Measurements from ENCODE around the gene CDH5.

The CDH5 gene

DNA sequence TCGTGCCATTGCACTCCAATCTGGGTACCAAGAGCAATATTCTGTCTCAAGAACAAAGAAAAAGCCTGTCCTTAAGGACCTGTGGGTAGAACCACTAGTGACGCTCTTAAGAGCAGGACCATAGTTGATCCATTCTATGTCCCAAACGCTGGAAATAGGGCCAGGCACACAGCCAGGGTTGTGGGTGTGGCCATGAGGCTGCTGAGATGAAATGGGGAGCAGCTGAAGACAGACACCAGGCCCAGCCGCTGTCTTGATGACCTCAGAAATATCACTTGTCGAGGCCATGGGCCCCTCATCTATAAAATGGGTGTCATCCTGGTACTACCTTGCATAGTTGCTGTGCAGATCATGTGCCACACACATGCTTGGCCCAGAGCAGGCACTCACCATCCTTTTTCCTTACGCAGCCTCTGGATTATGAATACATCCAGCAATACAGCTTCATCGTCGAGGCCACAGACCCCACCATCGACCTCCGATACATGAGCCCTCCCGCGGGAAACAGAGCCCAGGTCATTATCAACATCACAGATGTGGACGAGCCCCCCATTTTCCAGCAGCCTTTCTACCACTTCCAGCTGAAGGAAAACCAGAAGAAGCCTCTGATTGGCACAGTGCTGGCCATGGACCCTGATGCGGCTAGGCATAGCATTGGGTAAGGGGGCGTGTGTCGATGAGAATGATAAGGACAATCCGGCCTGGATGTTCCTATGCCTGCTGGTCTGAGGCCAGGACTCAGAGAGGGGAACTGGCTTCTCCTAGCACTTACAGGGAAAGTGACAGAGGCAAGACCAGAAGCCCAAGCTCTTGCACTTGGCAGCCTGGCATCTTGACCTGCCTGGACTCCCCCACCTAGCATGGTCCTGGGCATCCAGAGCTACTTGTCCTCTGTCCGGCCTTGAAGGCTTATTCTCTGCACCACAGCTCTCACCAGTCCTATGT is 25.5 kb downstream of the CDH5 start:
- no peak for DNase-seq (ENCODE audit: low read depth)

DNA sequence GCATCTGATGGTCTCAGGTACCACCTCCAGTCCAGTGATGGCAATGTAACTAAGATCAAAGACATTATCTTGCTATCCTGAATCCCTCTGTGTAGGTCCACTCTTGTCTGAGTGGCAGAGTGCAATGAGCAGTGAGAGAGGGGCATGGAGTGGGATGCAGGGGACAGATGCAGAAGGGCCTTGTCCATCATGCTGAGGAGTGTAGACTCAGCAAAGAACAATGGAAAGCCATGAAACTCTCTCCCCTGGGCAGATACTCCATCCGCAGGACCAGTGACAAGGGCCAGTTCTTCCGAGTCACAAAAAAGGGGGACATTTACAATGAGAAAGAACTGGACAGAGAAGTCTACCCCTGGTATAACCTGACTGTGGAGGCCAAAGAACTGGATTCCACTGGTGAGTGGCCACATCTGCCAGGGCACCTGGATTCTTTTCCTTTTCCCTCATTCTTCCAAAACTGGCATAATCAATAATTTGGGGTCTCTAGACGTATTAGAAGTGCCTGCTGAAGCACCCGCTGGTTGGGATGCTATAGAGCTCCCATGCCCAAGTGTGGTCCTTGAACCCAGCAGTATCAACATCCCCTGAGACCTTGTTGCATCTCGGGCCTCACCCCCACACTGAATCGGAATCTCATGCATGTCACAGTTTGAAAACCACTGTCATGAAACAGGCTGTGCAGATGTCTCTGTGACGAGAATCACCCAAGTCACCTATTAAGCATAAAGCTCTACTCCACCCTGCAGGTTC is 29.5 kb downstream of the CDH5 start:
- DNase-seq (ENCODE audit: low read depth): no peak

- no peak for DNase-seq (ENCODE audit: low read depth)
Observed at GRCh38 chr16:66397736-66398433, 31.4 kb downstream of the CDH5 start.

DNA sequence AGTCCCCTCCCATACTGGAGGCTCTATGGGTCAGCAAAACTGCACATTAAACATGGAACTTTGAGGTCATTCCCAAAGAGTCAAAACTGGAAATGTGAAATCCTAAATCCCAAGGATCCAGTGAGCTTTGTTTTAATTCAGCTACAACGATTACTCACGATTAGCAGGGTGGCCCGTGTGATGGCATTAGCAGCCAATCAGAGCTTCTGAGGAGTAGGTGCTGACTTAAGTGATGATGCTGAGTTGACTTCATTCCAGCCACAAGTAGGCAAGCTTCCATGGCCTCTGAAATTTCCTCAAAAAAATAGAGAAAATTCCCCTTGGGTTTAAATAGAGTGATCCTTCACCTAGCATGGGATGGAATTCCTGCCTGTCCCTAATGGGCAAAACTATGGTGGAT is 32.5 kb downstream of the CDH5 start:
- DNase-seq (ENCODE audit: low read depth): no peak

- no peak for DNase-seq (ENCODE audit: low read depth)
Observed at GRCh38 chr16:66399930-66400329, 33.4 kb downstream of the CDH5 start.

GRCh38 chr16:66400503-66401380 is 34.3 kb downstream of the CDH5 start:
- no peak for DNase-seq (ENCODE audit: low read depth)

GRCh38 chr16:66401610-66402009 is 35.1 kb downstream of the CDH5 start:
- no peak for DNase-seq (ENCODE audit: low read depth)

- DNase-seq (ENCODE audit: low read depth): no peak
Observed at GRCh38 chr16:66402166-66402565, 35.7 kb downstream of the CDH5 start.

- DNase-seq (ENCODE audit: low read depth): no peak
Observed at GRCh38 chr16:66402591-66403230, 36.2 kb downstream of the CDH5 start.

- no peak for DNase-seq (ENCODE audit: low read depth)
Observed at GRCh38 chr16:66403531-66404145, 37.1 kb downstream of the CDH5 start.

DNA sequence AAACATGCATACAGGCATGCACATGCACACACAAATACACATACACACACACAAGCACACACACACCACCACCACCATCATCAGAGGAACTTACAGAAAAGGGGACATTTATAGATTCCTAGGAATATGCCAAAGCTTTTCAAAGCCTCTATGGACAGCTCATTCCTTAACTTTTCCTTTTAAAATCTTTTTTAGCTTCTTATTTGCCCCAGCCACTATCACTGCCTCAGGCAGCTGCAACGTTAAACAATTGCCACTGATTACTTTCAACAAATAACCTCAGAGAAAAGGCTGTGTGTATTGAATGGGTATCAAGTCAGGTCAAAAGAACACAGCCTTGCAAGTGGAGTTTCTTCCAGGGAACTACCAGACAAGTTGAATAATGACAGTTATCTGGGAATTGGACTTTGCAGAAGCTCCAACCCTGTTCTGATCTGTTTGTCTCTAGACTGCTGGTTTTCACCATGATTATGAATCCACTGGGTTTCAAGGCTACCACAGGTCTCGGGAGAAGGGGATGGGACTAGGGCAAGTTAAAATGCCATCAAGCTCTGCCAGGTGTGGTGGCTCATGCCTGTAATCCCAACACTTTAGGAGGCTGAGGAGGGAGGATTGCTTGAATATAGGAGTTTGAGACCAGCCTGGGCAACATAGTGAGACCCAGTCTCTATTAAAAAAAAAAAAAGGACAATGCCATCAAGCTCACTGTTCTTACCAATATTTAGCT is 38.7 kb downstream of the CDH5 start:
- no peak for DNase-seq (ENCODE audit: low read depth)

GRCh38 chr16:66406534-66407221 is 40.2 kb downstream of the CDH5 start:
- DNase-seq (ENCODE audit: low read depth): peak; percentile 80

DNA sequence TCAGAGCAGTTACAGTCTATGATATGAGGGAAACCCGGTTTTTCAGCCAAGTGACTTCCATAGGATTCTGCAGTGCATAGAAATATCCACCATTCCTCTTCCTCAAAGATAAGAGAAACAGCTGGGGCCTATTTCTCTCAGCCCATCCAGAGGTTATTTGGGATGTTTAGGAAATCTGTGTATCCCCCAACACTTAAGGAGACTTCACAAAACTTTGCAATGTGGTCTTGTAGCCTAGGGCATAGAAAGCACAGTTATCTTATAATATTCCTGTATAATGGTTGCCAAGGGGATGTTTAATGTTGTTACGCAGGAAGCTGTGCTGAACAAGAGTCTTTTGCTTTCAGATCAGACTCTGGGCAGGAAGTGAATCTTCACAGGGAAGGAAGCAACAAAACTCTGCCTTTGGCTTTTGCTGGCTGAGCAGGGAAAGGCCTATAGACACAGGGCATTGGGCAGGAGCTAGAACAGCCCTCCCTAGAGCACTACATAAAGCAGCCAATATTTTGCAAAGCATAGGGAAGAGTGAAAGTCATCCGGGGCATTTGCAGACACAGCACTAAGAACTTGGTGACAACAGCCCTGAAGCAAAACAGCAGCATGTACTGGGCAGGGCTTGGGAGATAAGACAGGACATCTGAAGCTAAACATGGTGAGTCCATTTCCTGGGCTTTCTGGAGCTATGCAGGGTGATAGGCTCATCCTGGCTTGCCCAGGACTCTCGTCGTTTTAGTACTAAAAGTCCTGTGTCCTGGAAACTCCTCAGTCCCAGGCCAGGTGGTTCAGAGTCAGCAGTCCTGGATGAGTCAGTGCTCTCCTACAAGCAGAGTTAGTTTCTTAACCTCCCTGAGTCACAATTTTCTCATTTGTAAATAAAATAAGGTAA is 41.9 kb downstream of the CDH5 start:
- no peak for DNase-seq (ENCODE audit: low read depth)

- no peak for DNase-seq (ENCODE audit: low read depth)
Observed at GRCh38 chr16:66409156-66409555, 42.7 kb downstream of the CDH5 start.

DNA sequence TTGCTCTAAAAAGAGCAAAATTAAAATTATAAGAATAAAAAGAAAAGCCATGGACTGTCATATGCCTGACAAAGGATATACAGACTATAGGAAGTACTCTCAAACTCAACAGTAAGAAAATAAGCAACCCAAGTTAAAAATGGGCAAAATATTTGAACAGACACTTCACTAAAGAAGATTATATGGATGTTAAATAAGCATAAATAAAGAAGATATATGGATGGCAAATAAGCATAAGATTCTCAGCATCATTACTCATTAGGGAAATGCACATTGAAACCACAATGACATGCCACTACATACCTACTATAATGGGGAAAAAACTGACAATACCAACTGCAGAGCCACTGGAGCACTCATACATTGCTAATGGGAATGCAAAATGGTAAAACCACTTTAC is 45.7 kb downstream of the CDH5 start:
- no peak for DNase-seq (ENCODE audit: low read depth)

- no peak for DNase-seq (ENCODE audit: low read depth)
Observed at GRCh38 chr16:66414891-66415290, 48.4 kb downstream of the CDH5 start.

- no peak for DNase-seq (ENCODE audit: low read depth)
Observed at GRCh38 chr16:66416136-66416535, 49.6 kb downstream of the CDH5 start.
